ENCODE data around the gene ANO1. TPM values are rescaled to one million over a fixed set of nuclear protein-coding genes. Genes with fewer than 3 reads are reported as not detected.
"Not testable (repeated sequence)": the region's sequence is repeated elsewhere in the genome, so short reads cannot be mapped to it uniquely, and the experiment has no call there.

The ANO1 gene
- polyA plus RNA-seq, 6 donors from 2014 or later: not detected

- Mint-ChIP-seq H3K9me3 (no peaks in the 10 kb centered on the region), H3K27ac (no peak overlapping the region), H3K27me3 (no peaks in the 10 kb centered on the region), H3K36me3 (peaks cover 5 to 26% of the 10 kb centered on the region in 2 donors), H3K4me1 (peaks cover 27 to 38% (median 28%) of the 10 kb centered on the region in 3 donors), H3K4me3 (no peak overlapping the region)
- ATAC-seq (ENCODE audit: low read depth in 2 of 2) (no peak), DNase-seq (no peak)
These were observed 132.4 kb downstream of the ANO1 start for GRCh38 chr11:70210530-70210929.

GRCh38 chr11:70212227-70212811, 134.2 kb downstream of the ANO1 start:
- peaks cover 17 to 22% (median 17%) of the 10 kb centered on the region in 3 donors for H3K4me1 Mint-ChIP-seq
- H3K27ac Mint-ChIP-seq: no peak overlapping the region
- no peaks in the 10 kb centered on the region for H3K9me3 Mint-ChIP-seq
- H3K27me3 Mint-ChIP-seq: no peaks in the 10 kb centered on the region
- ATAC-seq (ENCODE audit: low read depth in 2 of 2): no peak
- DNase-seq: no peak
- H3K4me3 Mint-ChIP-seq: no peak overlapping the region
- peaks cover 5 to 20% of the 10 kb centered on the region in 2 donors for H3K36me3 Mint-ChIP-seq

GRCh38 chr11:70217388-70217787, 139.3 kb downstream of the ANO1 start:
- not testable (repeated sequence) for DNase-seq; H3K36me3 Mint-ChIP-seq; H3K4me1 Mint-ChIP-seq; H3K9me3 Mint-ChIP-seq; H3K4me3 Mint-ChIP-seq; ATAC-seq (ENCODE audit: low read depth in 2 of 2); H3K27ac Mint-ChIP-seq; H3K27me3 Mint-ChIP-seq

GRCh38 chr11:70218076-70218475, 140.0 kb downstream of the ANO1 start:
- not testable (repeated sequence) for H3K36me3 Mint-ChIP-seq; DNase-seq; ATAC-seq (ENCODE audit: low read depth in 2 of 2); H3K27me3 Mint-ChIP-seq; H3K9me3 Mint-ChIP-seq; H3K4me1 Mint-ChIP-seq; H3K4me3 Mint-ChIP-seq
- H3K27ac Mint-ChIP-seq: peak overlapping the region in 1 of 6 donors; percentile 37

GRCh38 chr11:70220136-70220535, 142.0 kb downstream of the ANO1 start:
- Mint-ChIP-seq H3K36me3 (no peaks in the 10 kb centered on the region), H3K27ac (no peak overlapping the region), H3K27me3 (peaks cover 0 to 14% (median 11%) of the 10 kb centered on the region in 3 donors), H3K4me3 (no peak overlapping the region), H3K4me1 (no peaks in the 10 kb centered on the region), H3K9me3 (no peaks in the 10 kb centered on the region)
- ATAC-seq (ENCODE audit: low read depth in 2 of 2) (no peak), DNase-seq (no peak)

- ATAC-seq (ENCODE audit: low read depth in 2 of 2): no peak
- DNase-seq: no peak
- H3K27me3 Mint-ChIP-seq: peaks cover 0 to 16% (median 11%) of the 10 kb centered on the region in 3 donors
- H3K27ac Mint-ChIP-seq: no peak overlapping the region
- no peaks in the 10 kb centered on the region for H3K36me3 Mint-ChIP-seq
- H3K4me3 Mint-ChIP-seq: no peak overlapping the region
- H3K4me1 Mint-ChIP-seq: no peaks in the 10 kb centered on the region
- no peaks in the 10 kb centered on the region for H3K9me3 Mint-ChIP-seq
These were observed 142.8 kb downstream of the ANO1 start for GRCh38 chr11:70220920-70221319.

GRCh38 chr11:70225681-70226177, 147.6 kb downstream of the ANO1 start:
- Mint-ChIP-seq H3K4me1 (no peaks in the 10 kb centered on the region), H3K27ac (peak overlapping the region in 1 of 6 donors; percentile 4), H3K36me3 (no peaks in the 10 kb centered on the region), H3K4me3 (no peak overlapping the region), H3K27me3 (peaks cover 4 to 23% (median 7%) of the 10 kb centered on the region in 3 donors), H3K9me3 (no peaks in the 10 kb centered on the region)
- DNase-seq (no peak), ATAC-seq (ENCODE audit: low read depth in 2 of 2) (no peak)

DNA sequence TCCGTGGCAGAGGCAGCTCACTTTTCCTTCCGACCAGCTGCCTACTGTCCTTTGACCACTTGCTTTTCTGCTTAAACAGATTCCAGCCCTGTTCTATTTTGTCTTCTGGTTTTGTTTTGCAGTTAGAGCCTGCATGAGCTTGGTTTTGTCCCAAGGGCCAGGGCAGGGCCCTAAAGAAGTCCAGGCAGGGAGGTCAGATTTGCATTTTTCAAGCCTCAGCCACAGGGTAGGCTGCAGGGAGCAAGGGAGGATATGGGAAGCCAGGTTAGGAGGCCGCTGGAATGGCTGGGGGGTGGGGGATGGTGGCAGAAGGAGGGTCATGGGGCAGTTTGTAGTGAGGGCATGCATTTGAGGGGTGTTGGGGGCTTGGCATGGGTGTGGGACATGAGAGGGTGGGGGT, 148.1 kb downstream of the ANO1 start:
- no peak for DNase-seq
- H3K36me3 Mint-ChIP-seq: no peaks in the 10 kb centered on the region
- no peak overlapping the region for H3K27ac Mint-ChIP-seq
- no peak for ATAC-seq (ENCODE audit: low read depth in 2 of 2)
- H3K27me3 Mint-ChIP-seq: peaks cover 4 to 23% (median 7%) of the 10 kb centered on the region in 3 donors
- no peak overlapping the region for H3K4me3 Mint-ChIP-seq
- H3K4me1 Mint-ChIP-seq: no peaks in the 10 kb centered on the region
- peaks cover 0 to 1% (median 0%) of the 10 kb centered on the region in 7 donors for H3K9me3 Mint-ChIP-seq

GRCh38 chr11:70226967-70227366, 148.8 kb downstream of the ANO1 start:
- H3K27me3 Mint-ChIP-seq: peaks cover 4 to 19% (median 7%) of the 10 kb centered on the region in 3 donors
- ATAC-seq (ENCODE audit: low read depth in 2 of 2): no peak
- H3K27ac Mint-ChIP-seq: no peak overlapping the region
- H3K9me3 Mint-ChIP-seq: peaks cover 0 to 1% (median 0%) of the 10 kb centered on the region in 7 donors
- no peak overlapping the region for H3K4me3 Mint-ChIP-seq
- DNase-seq: no peak
- no peaks in the 10 kb centered on the region for H3K36me3 Mint-ChIP-seq
- H3K4me1 Mint-ChIP-seq: no peaks in the 10 kb centered on the region

DNA sequence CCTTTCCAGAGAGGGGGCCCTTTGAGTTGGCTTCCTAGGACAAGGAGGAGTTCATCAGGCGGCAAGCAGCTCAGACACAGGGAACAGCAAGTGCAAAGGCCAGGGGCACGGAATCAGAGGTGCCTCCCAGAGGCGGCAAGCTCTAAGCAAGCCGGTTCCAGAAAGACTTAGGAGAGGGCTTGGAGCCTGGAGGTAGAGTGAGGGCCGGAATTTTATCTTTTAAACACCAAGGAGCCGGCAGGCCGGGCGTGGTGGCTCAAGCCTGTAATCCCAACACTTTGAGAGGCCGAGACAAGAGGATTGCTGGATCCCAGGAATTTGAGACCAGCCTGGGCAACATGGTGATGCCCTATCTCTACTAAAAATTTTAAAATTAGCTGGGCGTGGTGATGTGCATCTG, 151.6 kb downstream of the ANO1 start:
- H3K4me1 Mint-ChIP-seq: no peaks in the 10 kb centered on the region
- H3K27me3 Mint-ChIP-seq: peaks cover 0 to 18% (median 14%) of the 10 kb centered on the region in 3 donors
- no peak overlapping the region for H3K4me3 Mint-ChIP-seq
- ATAC-seq (ENCODE audit: low read depth in 2 of 2): no peak
- H3K36me3 Mint-ChIP-seq: no peaks in the 10 kb centered on the region
- H3K9me3 Mint-ChIP-seq: peaks cover 0 to 9% (median 0%) of the 10 kb centered on the region in 7 donors
- no peak for DNase-seq
- no peak overlapping the region for H3K27ac Mint-ChIP-seq

- no peak overlapping the region for H3K4me3 Mint-ChIP-seq
- H3K9me3 Mint-ChIP-seq: peaks cover 0 to 9% (median 0%) of the 10 kb centered on the region in 7 donors
- H3K36me3 Mint-ChIP-seq: no peaks in the 10 kb centered on the region
- H3K4me1 Mint-ChIP-seq: no peaks in the 10 kb centered on the region
- H3K27ac Mint-ChIP-seq: peak overlapping the region in 1 of 6 donors; percentile 41
- ATAC-seq (ENCODE audit: low read depth in 2 of 2) (no peak), DNase-seq (no peak)
- H3K27me3 Mint-ChIP-seq: peaks cover 0 to 14% (median 13%) of the 10 kb centered on the region in 3 donors
These were observed 152.2 kb downstream of the ANO1 start for GRCh38 chr11:70230151-70230839.

- Mint-ChIP-seq H3K4me1 (no peaks in the 10 kb centered on the region), H3K4me3 (peak overlapping the region in 1 of 8 donors; percentile 69), H3K9me3 (peaks cover 0 to 9% (median 0%) of the 10 kb centered on the region in 7 donors), H3K27ac (peak overlapping the region in 2 of 6 donors; percentile 41 to 75), H3K36me3 (no peaks in the 10 kb centered on the region), H3K27me3 (peaks cover 0 to 20% (median 17%) of the 10 kb centered on the region in 3 donors)
- no peak for DNase-seq
- ATAC-seq (ENCODE audit: low read depth in 2 of 2): no peak
These were observed 153.0 kb downstream of the ANO1 start for GRCh38 chr11:70230840-70231710.

GRCh38 chr11:70233034-70233433, 154.9 kb downstream of the ANO1 start:
- no peak overlapping the region for H3K27ac Mint-ChIP-seq
- H3K4me3 Mint-ChIP-seq: no peak overlapping the region
- H3K36me3 Mint-ChIP-seq: no peaks in the 10 kb centered on the region
- ATAC-seq (ENCODE audit: low read depth in 2 of 2) (no peak), DNase-seq (no peak)
- H3K9me3 Mint-ChIP-seq: peaks cover 0 to 9% (median 0%) of the 10 kb centered on the region in 7 donors
- peaks cover 0 to 16% (median 14%) of the 10 kb centered on the region in 3 donors for H3K27me3 Mint-ChIP-seq
- H3K4me1 Mint-ChIP-seq: no peaks in the 10 kb centered on the region
